NCI-H1930 (cell line): ENCODE measurements around the gene GLE1.

ENCODE experiments used
- DNase-seq, 2 experiments: peaks; one replicate each; lab custom pipeline; 2025; lab: John Stamatoyannopoulos, UW

The GLE1 gene

DNA sequence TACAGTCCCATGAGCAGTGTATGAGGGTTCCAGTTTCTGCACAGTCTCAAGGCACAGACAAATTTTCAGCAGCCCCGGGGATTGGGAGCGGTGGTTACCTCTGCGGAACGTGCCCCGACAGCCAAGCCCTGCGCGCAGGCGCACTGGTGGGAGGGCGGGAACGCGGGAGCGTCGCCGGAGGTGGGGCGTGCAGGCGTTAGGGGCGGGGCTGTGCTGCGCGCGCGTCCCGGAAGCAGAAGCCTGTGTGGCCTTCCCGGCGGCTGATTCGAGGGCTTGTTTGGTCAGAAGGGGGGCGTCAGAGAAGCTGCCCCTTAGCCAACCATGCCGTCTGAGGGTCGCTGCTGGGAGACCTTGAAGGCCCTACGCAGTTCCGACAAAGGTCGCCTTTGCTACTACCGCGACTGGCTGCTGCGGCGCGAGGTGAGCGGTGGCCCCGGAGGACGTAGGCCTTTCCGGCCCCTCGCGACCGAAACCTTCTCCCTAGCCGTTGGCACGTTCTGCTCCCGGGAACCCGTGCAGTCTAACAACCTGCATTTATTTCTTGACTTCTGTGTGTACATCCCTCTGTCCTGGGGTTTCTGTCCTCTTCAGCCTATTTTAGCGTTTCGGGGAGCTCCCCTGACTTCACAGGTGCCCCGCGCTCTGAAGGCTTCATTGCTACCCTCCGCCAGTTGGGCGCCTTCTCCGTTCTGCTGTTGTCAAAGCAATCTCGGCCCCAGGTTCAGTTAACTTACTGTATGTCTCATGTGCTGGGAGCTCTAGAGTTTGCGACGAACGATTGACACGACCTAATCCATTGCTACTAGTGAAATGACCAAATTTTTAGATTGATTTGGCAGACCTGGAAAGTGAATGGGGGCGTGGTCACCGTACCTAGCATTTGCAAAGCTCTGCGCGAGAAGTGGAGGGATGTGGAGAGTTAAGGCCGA, at the start of gene GLE1:
Gene GLE1, plus strand, starts transcription at position 235 of the 929 bp plus-strand sequence. Its CDS starts 87 bp downstream, at position 322.
- peak; percentile 86 to 93 for DNase-seq

DNA sequence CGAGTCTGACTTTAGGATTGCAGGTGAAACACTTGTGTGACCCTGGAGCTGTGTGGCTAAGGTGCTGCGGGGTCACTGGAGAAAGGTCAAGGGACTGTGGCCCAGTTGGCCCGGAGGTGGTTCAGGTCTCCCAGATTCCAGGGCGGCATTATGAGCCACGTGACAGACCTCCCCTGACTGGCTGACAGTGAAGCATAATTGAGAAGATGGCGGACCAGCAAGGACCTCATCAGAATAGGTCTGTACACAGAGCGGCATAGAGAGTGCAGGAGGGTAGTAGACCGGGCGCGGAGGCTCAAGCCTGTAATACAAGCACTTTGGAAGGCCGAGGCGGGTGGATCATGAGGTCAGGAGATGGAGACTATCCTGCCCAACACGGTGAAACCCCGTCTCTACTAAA, 49.5 kb upstream of the GLE1 start:
- peak in 1 of 2 experiments; percentile 21 for DNase-seq

DNA sequence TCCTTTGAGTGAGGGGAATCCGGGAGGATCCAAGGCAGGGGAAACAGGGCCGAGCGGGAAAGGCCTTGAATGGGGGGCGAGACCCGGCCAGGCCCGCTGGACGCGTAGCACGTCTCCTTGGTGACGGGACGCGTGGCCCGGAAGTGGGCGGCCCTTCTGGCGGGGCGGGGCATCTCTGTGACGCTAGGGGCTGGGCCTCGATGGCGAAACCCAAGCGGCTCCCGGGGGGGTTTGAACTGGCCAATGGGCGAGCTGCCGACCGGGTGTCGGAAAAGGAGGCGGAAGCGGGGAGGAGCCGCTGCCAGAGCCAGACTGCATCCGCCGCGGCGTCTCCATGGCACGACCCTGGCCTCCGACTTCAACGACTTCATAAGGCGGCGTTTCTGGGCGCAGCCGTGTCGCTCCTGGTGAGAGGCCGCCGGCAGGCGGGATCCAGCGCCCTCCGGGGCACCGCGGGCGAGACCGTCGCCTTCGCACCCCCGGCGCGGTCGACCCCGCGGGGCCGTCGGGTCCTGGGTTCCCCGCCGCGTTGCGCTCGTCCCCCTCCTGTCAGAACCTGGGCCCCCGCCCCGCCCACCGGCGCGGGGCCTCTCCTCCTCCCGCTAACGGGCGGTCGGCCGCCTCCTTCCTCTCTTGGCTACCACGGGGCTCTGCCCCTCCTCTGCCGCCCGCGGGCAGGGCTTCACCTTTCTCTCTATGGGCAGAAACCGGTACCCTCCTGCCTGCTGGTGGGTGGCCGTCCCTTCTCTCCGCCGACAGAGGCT, 48.5 kb upstream of the GLE1 start, which contains the start of gene ODF2:
Gene ODF2, plus strand, starts transcription at position 158 of the 764 bp plus-strand sequence. Its CDS starts 86 bp downstream, at position 244.
- peak; percentile 96 to 97 for DNase-seq

GRCh38 chr9:128456613-128457061, 47.9 kb upstream of the GLE1 start:
- peak; percentile 58 to 69 for DNase-seq

DNA sequence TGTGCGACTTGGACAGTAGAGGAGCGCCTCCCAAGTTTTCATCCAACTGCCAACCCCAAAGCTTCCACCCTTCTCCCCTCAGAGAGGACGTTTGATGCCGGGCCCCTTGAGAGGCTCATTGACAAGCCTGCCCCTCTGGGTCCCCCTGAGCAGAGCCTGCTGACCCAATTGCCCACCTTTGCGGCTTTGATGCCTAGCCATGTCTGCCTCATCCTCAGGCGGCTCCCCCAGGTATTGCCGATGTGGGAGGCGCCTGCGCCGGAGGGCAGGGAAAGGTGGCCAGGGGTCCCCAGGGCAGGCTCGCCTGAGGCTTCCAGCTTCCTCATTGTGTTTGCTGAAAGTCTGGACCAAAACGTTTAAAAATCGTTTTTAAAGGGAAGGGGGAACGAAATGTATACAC, 47.3 kb upstream of the GLE1 start:
- no peak for DNase-seq

DNA sequence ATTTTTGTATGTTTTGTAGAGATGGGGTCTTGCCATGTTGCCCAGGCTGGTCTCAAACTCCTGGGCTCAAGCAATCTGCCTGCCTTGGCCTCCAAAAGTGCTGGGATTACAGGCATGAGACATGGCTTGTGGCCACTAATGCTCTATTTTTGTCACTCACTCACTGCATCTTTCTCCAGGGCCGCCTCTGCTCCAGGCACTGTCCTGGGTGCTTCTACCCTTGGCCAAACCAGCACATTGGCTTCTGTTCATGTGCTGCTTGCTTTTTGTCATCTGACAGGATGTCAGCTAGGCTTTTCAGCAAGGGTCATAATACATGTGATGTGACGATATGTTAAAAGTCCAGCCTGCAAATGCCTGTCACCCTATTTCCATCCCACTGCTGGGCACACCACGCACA, 45.5 kb upstream of the GLE1 start:
- DNase-seq: no peak

DNA sequence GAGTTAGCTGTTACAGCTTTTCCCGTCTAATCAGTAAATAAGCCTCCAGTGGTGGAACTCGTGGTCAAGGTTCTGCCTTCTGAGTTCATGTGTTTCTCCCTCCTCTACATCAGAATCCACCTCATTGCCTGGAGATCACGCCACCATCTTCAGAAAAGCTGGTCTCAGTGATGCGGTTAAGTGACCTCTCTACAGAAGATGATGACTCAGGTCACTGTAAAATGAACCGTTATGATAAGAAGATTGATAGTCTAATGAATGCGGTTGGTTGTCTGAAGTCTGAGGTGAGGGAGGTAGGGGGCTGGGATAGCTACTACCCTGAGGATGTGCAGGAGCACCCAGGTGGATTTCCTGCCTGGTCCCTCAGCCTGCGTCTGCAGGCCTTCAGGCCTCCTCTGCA, 35.4 kb upstream of the GLE1 start:
- DNase-seq: no peak

DNA sequence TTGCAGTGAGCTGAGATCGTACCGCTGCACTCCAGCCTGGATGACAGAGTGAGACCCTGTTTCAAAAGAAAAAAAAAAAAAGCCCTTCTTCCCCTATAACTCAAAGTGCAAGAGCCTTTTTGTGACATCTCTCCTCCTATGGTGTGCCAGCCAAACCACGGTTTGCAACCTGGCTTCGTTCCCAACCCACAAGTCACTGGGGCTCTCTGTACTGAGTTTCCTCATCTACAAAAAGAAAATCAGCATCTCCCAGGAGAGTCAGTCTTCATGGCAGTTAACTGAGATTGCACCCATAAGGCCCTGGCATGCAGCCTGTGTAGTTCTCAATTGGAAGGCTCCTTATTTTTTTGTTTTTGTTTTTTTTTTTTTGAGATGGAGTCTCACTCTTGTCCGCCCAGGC, 34.0 kb upstream of the GLE1 start:
- no peak for DNase-seq

DNA sequence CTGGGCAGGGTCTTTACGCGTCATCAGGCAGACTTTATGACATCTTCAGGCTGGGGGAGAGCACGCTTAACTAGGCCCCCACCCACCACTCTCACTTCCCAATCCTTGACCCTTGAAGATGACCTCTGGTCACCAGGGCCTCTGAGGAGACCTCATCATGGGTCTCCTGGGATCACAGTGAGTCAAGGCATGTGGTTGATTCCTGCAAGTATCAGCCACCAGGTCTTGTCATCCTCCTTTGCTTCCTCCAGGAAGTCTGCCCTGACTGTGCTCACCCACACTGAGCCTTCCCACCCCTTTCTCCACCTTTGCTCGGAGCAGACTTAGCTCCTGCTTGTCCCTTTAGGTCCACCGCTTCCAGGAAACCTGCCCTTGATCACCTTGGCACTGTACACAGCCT, 31.4 kb upstream of the GLE1 start:
- no peak for DNase-seq

DNA sequence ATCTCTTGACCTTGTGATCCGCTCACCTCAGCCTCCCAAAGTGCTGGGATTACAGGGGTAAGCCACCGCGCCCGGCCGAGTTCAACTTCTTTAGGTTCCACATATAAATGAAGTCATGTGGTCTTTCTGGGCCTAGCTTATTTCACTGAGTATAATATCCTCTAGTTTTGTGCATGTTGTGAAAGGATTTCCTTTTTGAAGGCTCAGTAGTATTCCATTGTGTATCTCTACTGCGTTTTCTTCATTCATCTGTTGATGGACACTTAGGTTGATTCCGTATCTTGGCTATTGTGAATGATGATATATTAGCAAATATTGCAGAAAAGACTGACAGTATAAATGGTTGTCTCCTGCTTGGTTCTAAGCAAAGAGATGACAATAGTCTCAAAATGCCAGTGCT, 28.7 kb upstream of the GLE1 start:
- no peak for DNase-seq

GRCh38 chr9:128479262-128479661, 25.3 kb upstream of the GLE1 start:
- DNase-seq: no peak

DNA sequence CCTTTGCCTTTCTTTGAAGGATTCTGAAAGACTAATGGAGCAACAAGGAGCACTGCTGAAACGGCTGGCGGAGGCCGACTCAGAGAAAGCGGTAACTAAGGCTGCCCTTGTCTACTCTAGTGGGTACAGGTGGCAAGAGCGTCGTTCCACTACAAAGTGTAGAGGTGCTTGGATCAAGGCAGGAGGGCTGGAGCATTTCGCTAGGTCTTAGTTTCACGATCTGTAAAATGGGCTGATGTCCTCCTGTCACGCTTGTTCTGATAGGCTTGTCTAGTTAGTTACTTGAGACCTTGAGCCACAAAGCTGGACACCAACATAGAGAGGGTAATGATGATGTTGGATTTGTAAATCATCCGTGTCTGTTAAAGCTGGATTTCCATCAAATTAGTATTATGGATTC, 23.0 kb upstream of the GLE1 start:
- no peak for DNase-seq

GRCh38 chr9:128482186-128482585, 22.3 kb upstream of the GLE1 start:
- no peak for DNase-seq

DNA sequence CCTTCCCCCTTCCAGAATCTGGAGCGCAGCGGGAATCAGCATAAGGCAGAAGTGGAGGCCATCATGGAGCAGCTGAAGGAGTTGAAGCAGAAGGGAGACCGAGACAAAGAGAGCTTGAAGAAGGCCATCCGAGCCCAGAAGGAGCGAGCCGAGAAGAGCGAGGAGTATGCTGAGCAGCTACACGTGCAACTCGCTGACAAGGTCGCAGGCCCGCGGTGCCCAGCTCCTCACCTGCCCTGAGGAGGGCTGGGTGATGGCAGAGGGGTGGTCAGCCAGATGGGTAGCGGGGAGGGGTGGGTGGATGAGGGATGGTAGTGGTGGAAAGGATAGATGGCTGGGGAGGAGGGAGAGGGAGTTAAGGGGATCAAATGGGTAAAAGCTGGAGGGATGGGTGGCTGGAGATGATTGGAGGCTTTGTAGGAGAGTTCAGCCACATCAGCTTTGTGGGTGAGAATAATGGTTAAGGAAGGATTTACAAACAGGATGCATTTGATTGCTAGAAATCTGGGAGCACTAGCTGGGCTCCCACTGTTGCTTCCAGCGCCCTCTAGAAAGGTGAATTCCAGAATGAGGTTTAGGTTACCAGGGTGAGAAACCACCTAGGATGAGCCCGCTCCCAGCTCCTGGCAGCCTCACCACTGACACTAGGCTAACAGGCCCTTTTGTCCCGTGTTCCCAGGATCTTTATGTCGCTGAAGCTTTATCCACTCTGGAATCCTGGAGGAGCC, 19.7 kb upstream of the GLE1 start:
- no peak for DNase-seq

- DNase-seq: no peak
These were observed 19.1 kb upstream of the GLE1 start for GRCh38 chr9:128485414-128485855.

- DNase-seq: no peak
These were observed 18.3 kb upstream of the GLE1 start for GRCh38 chr9:128486201-128486600.

GRCh38 chr9:128493424-128493823, 11.1 kb upstream of the GLE1 start:
- DNase-seq: no peak

- no peak for DNase-seq
These were observed 10.3 kb upstream of the GLE1 start for GRCh38 chr9:128494108-128494745.

GRCh38 chr9:128494746-128495129, 9.8 kb upstream of the GLE1 start:
- DNase-seq: no peak

DNA sequence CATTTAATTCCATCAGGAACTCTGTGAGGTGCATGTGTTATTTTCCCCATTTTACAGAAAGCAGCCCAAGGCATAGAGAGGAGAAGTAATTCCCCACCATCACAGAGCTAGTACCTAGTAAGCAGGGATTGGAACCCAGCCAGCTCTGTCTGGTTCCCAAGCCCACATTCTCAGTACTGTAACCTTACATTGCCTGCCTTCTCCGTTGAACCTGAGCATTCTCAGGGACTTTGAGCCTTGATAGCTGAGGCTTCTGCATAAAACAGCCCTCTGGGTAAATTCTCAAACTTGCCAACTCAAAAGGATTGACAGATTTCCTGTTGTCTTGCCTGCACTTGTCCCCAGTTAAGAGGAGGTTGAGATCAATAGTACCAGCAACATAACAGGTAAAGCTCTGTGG, 9.2 kb upstream of the GLE1 start:
- DNase-seq: no peak

DNA sequence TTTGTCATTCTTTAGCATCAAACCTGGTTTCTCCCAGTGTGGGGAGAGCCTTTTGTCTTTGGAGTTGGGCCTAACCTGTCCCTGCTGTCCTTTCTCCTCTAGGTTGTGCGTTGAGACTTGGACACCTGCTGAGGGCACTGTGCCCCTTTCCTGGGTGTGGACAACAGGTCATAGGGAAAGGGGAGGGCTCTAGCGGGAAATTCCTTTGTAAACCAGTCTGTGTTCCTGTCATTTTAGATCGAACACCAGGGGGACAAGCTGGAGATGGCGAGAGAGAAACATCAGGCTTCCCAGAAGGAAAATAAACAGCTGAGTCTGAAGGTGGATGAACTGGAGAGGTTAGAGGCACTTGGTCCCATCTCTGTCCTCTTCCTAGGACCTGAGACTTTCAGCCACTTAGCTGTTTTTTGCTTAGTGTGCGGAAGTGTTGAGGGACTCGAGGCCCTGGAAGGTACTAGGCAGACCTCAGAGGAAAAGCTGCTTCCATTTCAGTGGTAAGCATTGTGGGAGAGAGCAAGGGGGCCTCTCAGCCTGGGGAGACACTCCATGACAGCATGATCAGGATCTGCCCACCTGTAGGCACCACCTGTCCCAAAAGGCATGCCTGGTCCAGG, 8.6 kb upstream of the GLE1 start:
- no peak for DNase-seq
